Osteocyte (in vitro differentiated cells): ENCODE results near the gene KLHL1. TPM values are rescaled to one million over a fixed set of nuclear protein-coding genes. Genes with fewer than 3 reads are reported as not detected.

Source experiments
- DNase-seq: peaks from one replicate; pipeline ENCODE4 v3.0.0; 2021; ENCODE audit warnings: mixed read lengths; ENCODE audit not compliant: unreplicated experiment; ENCODE audit errors: extremely low spot score
- H3K27ac Mint-ChIP-seq: one replicate; pipeline ENCODE4 v1.8.0; 2021; ENCODE audit warnings: mild to moderate bottlenecking, mixed read lengths; ENCODE audit not compliant: unreplicated experiment
- H3K27me3 Mint-ChIP-seq: one replicate; pipeline ENCODE4 v1.8.0; 2021; ENCODE audit warnings: mixed read lengths; ENCODE audit not compliant: unreplicated experiment
- H3K36me3 Mint-ChIP-seq: one replicate; pipeline ENCODE4 v1.8.0; 2021; ENCODE audit warnings: mixed read lengths; ENCODE audit not compliant: unreplicated experiment
- H3K4me1 Mint-ChIP-seq: one replicate; pipeline ENCODE4 v1.8.0; 2021; ENCODE audit warnings: mixed read lengths; ENCODE audit not compliant: unreplicated experiment
- H3K4me3 Mint-ChIP-seq: one replicate; pipeline ENCODE4 v1.8.0; 2021; ENCODE audit warnings: mild to moderate bottlenecking, moderate library complexity, mixed read lengths; ENCODE audit not compliant: unreplicated experiment
- H3K9me3 Mint-ChIP-seq: one replicate; pipeline ENCODE4 v1.8.0; 2021; ENCODE audit warnings: mixed read lengths; ENCODE audit not compliant: unreplicated experiment
- CTCF ChIP-seq: fragments of 200-600 bp; sonication (generic); IDR thresholded peaks from 2 replicates; pipeline ENCODE4 v1.5.0; 2021; ENCODE audit warnings: antibody characterized with exemption, mild to moderate bottlenecking, moderate library complexity
- total RNA-seq: library from RNA; stranded (reverse); gene quantifications from 2 replicates; pipeline ENCODE4 v1.2.1, GENCODE V29; 2021

Gene KLHL1
- total RNA-seq, 1 donor from 2014 or later: not detected

GRCh38 chr13:70090036-70090723, 18.1 kb downstream of the KLHL1 start:
- Mint-ChIP-seq H3K4me1 (no peaks in the 10 kb centered on the region), H3K9me3 (no peaks in the 10 kb centered on the region), H3K27me3 (peaks cover 5% of the 10 kb centered on the region), H3K27ac (no peak overlapping the region), H3K36me3 (no peaks in the 10 kb centered on the region), H3K4me3 (no peak overlapping the region)
- TF ChIP-seq CTCF: no peak
- DNase-seq: no peak

GRCh38 chr13:70088926-70089325, 19.3 kb downstream of the KLHL1 start:
- Mint-ChIP-seq H3K36me3 (no peaks in the 10 kb centered on the region), H3K4me3 (no peak overlapping the region), H3K27me3 (peaks cover 5% of the 10 kb centered on the region), H3K9me3 (no peaks in the 10 kb centered on the region), H3K27ac (no peak overlapping the region), H3K4me1 (no peaks in the 10 kb centered on the region)
- TF ChIP-seq CTCF: no peak
- no peak for DNase-seq

- no peak for DNase-seq
- Mint-ChIP-seq H3K4me3 (no peak overlapping the region), H3K9me3 (no peaks in the 10 kb centered on the region), H3K27ac (no peak overlapping the region), H3K4me1 (no peaks in the 10 kb centered on the region), H3K36me3 (no peaks in the 10 kb centered on the region), H3K27me3 (peaks cover 5% of the 10 kb centered on the region)
- no peak for TF ChIP-seq CTCF
Measured at GRCh38 chr13:70087247-70087646, 21.0 kb downstream of the KLHL1 start.

GRCh38 chr13:70080012-70080411, 28.2 kb downstream of the KLHL1 start:
- Mint-ChIP-seq H3K9me3 (no peaks in the 10 kb centered on the region), H3K4me1 (no peaks in the 10 kb centered on the region), H3K4me3 (no peak overlapping the region), H3K27ac (no peak overlapping the region), H3K36me3 (no peaks in the 10 kb centered on the region), H3K27me3 (peaks cover 6% of the 10 kb centered on the region)
- no peak for TF ChIP-seq CTCF
- DNase-seq: no peak

- no peak for TF ChIP-seq CTCF
- Mint-ChIP-seq H3K4me1 (no peaks in the 10 kb centered on the region), H3K36me3 (no peaks in the 10 kb centered on the region), H3K9me3 (peaks cover 12% of the 10 kb centered on the region), H3K4me3 (no peak overlapping the region), H3K27me3 (no peaks in the 10 kb centered on the region), H3K27ac (no peak overlapping the region)
- no peak for DNase-seq
Measured at GRCh38 chr13:70054572-70054971, 53.7 kb downstream of the KLHL1 start.
